SK-N-SH treated with all-trans-retinoic acid at 6 μM for 48 hours (cell line): ENCODE results near the gene HTR2B.

Experiments used
- ATAC-seq: fragments of 200-7000 bp; cut with Tn5 transposase; 3 replicates; pipeline ENCODE4 v1.9.1; 2020; ENCODE audit warnings: mild to moderate bottlenecking, moderate library complexity
- ARNTL ChIP-seq: fragments of 450-650 bp; formaldehyde crosslinking; IDR thresholded peaks from 2 replicates; pipeline ENCODE4 v1.5.0; 2020; ENCODE audit warnings: low read depth, mild to moderate bottlenecking, moderate library complexity, borderline replicate concordance
- BACH2 ChIP-seq: fragments of 250-450 bp; sonication (Bioruptor Pico); IDR thresholded peaks from 2 replicates; pipeline ENCODE4 v1.9.0; 2021; ENCODE audit warnings: mild to moderate bottlenecking, borderline replicate concordance
- CSDC2 ChIP-seq: fragments of 250-450 bp; sonication (Bioruptor Pico); IDR thresholded peaks from 2 replicates; pipeline ENCODE4 v1.5.0; 2020; ENCODE audit warnings: mild to moderate bottlenecking, moderate library complexity
- GLIS3 ChIP-seq: fragments of 250-450 bp; sonication (Bioruptor Pico); IDR thresholded peaks from 2 replicates; pipeline ENCODE4 v1.5.0; 2020; ENCODE audit warnings: mild to moderate bottlenecking, moderate library complexity
- ISL1 ChIP-seq: fragments of 250-450 bp; sonication (Bioruptor Pico); IDR thresholded peaks from 2 replicates; pipeline ENCODE4 v2.1.2; 2022; ENCODE audit warnings: mild to moderate bottlenecking, moderate library complexity
- OSR1 ChIP-seq: fragments of 250-450 bp; sonication (Bioruptor Pico); IDR thresholded peaks from 2 replicates; pipeline ENCODE4 v1.8.0; 2022; ENCODE audit warnings: moderate library complexity, mild to moderate bottlenecking, inconsistent platforms
- PPARA ChIP-seq: fragments of 250-450 bp; sonication (Bioruptor Pico); IDR thresholded peaks from 2 replicates; pipeline ENCODE4 v1.5.0; 2020; ENCODE audit warnings: mild to moderate bottlenecking, borderline replicate concordance
- RARB ChIP-seq: fragments of 250-450 bp; sonication (Bioruptor Pico); IDR thresholded peaks from 2 replicates; pipeline ENCODE4 v1.8.0; 2021; ENCODE audit warnings: mild to moderate bottlenecking, moderate library complexity
- SNAI2 ChIP-seq: fragments of 250-450 bp; sonication (Bioruptor Pico); IDR thresholded peaks from 2 replicates; pipeline ENCODE4 v1.5.0; 2020; ENCODE audit warnings: mild to moderate bottlenecking, moderate library complexity
- TCF4 ChIP-seq: fragments of 250-450 bp; sonication (Bioruptor Pico); IDR thresholded peaks from 2 replicates; pipeline ENCODE4 v1.8.0; 2021; ENCODE audit warnings: mild to moderate bottlenecking, moderate library complexity, borderline replicate concordance
- TOX ChIP-seq: fragments of 250-450 bp; sonication (Bioruptor Pico); IDR thresholded peaks from 2 replicates; pipeline ENCODE4 v1.8.0; 2021; ENCODE audit warnings: mild to moderate bottlenecking, moderate library complexity, borderline replicate concordance
- ZC3H10 ChIP-seq: fragments of 250-450 bp; sonication (Bioruptor Pico); IDR thresholded peaks from 2 replicates; pipeline ENCODE4 v1.5.1; 2021; ENCODE audit warnings: mild to moderate bottlenecking, moderate library complexity
- ZFP3 ChIP-seq: fragments of 250-450 bp; sonication (Bioruptor Pico); IDR thresholded peaks from 2 replicates; pipeline ENCODE4 v1.5.0; 2020; ENCODE audit warnings: mild to moderate bottlenecking, moderate library complexity
- ZFP30 ChIP-seq: fragments of 450-650 bp; formaldehyde crosslinking; IDR thresholded peaks from 2 replicates; pipeline ENCODE4 v1.5.0; 2022; ENCODE audit warnings: mild to moderate bottlenecking, moderate library complexity
- ZNF8 ChIP-seq: fragments of 450-650 bp; formaldehyde crosslinking; IDR thresholded peaks from 2 replicates; pipeline ENCODE4 v1.5.0; 2020; ENCODE audit warnings: mild to moderate bottlenecking, moderate library complexity
- TF ChIP-seq, protein P1 (sequence below): fragments of 250-450 bp; sonication (Bioruptor Pico); IDR thresholded peaks from 2 replicates; pipeline ENCODE4 v1.5.1; 2021; ENCODE audit warnings: mild to moderate bottlenecking, moderate library complexity
- TF ChIP-seq, protein P2 (sequence below): fragments of 250-450 bp; sonication (Bioruptor Pico); IDR thresholded peaks from 2 replicates; pipeline ENCODE4 v1.5.1; 2020; ENCODE audit warnings: low read depth, mild to moderate bottlenecking, moderate library complexity
- TF ChIP-seq, protein P3 (sequence below): fragments of 250-450 bp; sonication (Bioruptor Pico); IDR thresholded peaks from 2 replicates; pipeline ENCODE4 v1.8.0; 2021; ENCODE audit warnings: low read depth, mild to moderate bottlenecking, moderate library complexity, borderline replicate concordance
- TF ChIP-seq, protein P4 (sequence below): fragments of 250-450 bp; sonication (Bioruptor Pico); IDR thresholded peaks from 2 replicates; pipeline ENCODE4 v1.5.0; 2020; ENCODE audit warnings: mild to moderate bottlenecking, moderate library complexity
- TF ChIP-seq, protein P5 (sequence below): fragments of 250-450 bp; sonication (Bioruptor Pico); IDR thresholded peaks from 2 replicates; pipeline ENCODE4 v1.8.0; 2020; ENCODE audit warnings: mild to moderate bottlenecking, moderate library complexity, borderline replicate concordance

Gene HTR2B

DNA sequence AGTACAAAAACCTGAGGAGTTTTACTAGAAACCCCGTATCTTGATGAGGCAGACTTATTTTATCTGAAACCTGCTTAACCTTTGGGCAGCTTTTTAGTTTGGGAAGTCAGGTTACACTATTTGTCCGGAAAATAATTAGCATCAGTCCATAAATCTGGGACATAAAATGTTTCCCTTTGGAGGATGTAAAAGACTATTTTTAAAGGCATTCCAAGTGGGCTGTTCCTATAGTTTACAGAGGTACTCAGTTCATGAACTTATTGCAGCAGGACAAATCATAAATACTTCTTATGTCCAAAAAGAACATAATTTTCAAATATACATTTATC is 6.3 kb downstream of the HTR2B start (continued):
- TF ChIP-seq, protein P1, sequence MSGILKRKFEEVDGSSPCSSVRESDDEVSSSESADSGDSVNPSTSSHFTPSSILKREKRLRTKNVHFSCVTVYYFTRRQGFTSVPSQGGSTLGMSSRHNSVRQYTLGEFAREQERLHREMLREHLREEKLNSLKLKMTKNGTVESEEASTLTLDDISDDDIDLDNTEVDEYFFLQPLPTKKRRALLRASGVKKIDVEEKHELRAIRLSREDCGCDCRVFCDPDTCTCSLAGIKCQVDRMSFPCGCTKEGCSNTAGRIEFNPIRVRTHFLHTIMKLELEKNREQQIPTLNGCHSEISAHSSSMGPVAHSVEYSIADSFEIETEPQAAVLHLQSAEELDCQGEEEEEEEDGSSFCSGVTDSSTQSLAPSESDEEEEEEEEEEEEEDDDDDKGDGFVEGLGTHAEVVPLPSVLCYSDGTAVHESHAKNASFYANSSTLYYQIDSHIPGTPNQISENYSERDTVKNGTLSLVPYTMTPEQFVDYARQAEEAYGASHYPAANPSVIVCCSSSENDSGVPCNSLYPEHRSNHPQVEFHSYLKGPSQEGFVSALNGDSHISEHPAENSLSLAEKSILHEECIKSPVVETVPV, result no peak

DNA sequence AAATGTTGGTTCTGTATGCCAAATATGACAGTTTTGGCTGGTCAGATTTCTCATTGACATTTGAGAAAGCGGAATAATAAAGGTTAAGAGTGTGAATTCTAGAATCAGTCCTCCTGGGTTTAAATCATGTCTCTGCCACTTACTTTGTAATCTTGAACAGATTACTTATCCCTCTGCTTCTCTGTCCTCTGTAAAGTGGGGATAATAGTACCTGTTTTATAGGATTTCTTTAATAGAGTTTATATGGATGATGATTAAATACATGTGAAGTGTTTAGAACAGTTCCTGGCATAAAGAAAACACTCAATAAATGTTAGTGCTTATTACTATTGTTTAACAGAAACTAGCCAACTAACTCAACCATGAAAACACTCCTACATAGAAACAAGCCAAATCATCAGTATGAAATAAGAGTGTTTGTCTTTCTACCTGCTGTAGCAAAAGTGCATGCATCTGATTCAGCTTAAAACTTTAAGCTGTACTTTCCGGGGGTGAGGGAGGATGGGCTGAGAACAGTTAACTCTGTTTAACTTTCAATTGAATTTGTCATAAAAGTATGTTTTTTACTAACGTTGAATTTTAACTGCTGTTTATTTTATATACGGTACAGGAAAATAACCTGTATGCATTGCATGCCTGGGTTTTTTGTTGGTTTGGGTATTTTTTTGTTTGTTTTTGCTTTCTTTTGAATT is 6.8 kb downstream of the HTR2B start:
- TF ChIP-seq ZNF8 (CRISPR knock-in tag) (no peak), PPARA (CRISPR knock-in tag) (no peak), SNAI2 (CRISPR knock-in tag) (no peak), GLIS3 (CRISPR knock-in tag) (no peak), TOX (no peak), ZC3H10 (CRISPR knock-in tag) (no peak), ISL1 (no peak), BACH2 (CRISPR knock-in tag) (no peak)
- TF ChIP-seq, protein P2, sequence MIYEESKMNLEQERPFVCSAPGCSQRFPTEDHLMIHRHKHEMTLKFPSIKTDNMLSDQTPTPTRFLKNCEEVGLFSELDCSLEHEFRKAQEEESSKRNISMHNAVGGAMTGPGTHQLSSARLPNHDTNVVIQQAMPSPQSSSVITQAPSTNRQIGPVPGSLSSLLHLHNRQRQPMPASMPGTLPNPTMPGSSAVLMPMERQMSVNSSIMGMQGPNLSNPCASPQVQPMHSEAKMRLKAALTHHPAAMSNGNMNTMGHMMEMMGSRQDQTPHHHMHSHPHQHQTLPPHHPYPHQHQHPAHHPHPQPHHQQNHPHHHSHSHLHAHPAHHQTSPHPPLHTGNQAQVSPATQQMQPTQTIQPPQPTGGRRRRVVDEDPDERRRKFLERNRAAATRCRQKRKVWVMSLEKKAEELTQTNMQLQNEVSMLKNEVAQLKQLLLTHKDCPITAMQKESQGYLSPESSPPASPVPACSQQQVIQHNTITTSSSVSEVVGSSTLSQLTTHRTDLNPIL, result no peak
- TF ChIP-seq, protein P3, sequence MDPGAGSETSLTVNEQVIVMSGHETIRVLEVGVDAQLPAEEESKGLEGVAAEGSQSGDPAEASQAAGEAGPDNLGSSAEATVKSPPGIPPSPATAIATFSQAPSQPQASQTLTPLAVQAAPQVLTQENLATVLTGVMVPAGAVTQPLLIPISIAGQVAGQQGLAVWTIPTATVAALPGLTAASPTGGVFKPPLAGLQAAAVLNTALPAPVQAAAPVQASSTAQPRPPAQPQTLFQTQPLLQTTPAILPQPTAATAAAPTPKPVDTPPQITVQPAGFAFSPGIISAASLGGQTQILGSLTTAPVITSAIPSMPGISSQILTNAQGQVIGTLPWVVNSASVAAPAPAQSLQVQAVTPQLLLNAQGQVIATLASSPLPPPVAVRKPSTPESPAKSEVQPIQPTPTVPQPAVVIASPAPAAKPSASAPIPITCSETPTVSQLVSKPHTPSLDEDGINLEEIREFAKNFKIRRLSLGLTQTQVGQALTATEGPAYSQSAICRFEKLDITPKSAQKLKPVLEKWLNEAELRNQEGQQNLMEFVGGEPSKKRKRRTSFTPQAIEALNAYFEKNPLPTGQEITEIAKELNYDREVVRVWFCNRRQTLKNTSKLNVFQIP (CRISPR knock-in tag), result no peak
- TF ChIP-seq, protein P4, sequence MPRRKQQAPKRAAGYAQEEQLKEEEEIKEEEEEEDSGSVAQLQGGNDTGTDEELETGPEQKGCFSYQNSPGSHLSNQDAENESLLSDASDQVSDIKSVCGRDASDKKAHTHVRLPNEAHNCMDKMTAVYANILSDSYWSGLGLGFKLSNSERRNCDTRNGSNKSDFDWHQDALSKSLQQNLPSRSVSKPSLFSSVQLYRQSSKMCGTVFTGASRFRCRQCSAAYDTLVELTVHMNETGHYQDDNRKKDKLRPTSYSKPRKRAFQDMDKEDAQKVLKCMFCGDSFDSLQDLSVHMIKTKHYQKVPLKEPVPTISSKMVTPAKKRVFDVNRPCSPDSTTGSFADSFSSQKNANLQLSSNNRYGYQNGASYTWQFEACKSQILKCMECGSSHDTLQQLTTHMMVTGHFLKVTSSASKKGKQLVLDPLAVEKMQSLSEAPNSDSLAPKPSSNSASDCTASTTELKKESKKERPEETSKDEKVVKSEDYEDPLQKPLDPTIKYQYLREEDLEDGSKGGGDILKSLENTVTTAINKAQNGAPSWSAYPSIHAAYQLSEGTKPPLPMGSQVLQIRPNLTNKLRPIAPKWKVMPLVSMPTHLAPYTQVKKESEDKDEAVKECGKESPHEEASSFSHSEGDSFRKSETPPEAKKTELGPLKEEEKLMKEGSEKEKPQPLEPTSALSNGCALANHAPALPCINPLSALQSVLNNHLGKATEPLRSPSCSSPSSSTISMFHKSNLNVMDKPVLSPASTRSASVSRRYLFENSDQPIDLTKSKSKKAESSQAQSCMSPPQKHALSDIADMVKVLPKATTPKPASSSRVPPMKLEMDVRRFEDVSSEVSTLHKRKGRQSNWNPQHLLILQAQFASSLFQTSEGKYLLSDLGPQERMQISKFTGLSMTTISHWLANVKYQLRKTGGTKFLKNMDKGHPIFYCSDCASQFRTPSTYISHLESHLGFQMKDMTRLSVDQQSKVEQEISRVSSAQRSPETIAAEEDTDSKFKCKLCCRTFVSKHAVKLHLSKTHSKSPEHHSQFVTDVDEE, result no peak
- TF ChIP-seq, protein P5, sequence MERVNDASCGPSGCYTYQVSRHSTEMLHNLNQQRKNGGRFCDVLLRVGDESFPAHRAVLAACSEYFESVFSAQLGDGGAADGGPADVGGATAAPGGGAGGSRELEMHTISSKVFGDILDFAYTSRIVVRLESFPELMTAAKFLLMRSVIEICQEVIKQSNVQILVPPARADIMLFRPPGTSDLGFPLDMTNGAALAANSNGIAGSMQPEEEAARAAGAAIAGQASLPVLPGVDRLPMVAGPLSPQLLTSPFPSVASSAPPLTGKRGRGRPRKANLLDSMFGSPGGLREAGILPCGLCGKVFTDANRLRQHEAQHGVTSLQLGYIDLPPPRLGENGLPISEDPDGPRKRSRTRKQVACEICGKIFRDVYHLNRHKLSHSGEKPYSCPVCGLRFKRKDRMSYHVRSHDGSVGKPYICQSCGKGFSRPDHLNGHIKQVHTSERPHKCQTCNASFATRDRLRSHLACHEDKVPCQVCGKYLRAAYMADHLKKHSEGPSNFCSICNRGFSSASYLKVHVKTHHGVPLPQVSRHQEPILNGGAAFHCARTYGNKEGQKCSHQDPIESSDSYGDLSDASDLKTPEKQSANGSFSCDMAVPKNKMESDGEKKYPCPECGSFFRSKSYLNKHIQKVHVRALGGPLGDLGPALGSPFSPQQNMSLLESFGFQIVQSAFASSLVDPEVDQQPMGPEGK (CRISPR knock-in tag), result no peak
- TF ChIP-seq, protein P1, result no peak
- ATAC-seq, result no peak

DNA sequence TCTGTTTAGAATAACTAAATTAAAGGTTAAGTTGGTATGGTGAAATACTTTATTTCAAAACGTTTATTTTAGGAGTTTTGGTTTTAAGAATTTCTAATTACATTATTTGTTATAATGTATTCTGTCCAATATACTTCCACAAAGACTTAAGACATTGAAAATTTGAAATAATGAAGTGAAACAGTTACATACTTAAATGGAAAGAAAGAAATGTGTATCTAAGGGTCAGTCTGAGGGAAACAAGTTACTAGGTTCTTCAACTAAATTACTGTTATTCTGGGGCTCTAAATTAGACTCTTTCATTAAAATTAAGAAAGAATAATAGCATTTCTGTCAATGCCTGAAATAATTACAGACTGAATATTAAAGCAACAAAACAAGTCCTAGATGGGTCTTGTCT is 7.7 kb downstream of the HTR2B start:
- ATAC-seq, result no peak
- TF ChIP-seq ZC3H10 (CRISPR knock-in tag), result no peak
- TF ChIP-seq ZFP30, result no peak
- TF ChIP-seq, protein P3 (CRISPR knock-in tag), result no peak
- TF ChIP-seq SNAI2 (CRISPR knock-in tag), result no peak
- TF ChIP-seq, protein P5 (CRISPR knock-in tag), result no peak
- no peak for TF ChIP-seq CSDC2
- no peak for TF ChIP-seq GLIS3 (CRISPR knock-in tag)
- no peak for TF ChIP-seq ZFP3 (CRISPR knock-in tag)
- TF ChIP-seq ARNTL (CRISPR knock-in tag), result no peak
- TF ChIP-seq PPARA (CRISPR knock-in tag), result no peak
- no peak for TF ChIP-seq RARB
- no peak for TF ChIP-seq TCF4 (CRISPR knock-in tag)
- no peak for TF ChIP-seq ZNF8 (CRISPR knock-in tag)
- no peak for TF ChIP-seq ISL1
- TF ChIP-seq BACH2 (CRISPR knock-in tag), result no peak
- TF ChIP-seq, protein P2, result no peak
- TF ChIP-seq OSR1 (CRISPR knock-in tag), result no peak
